Left hindlimb (tissue), 1 donor: ENCODE measurements around the gene PRKG1.
A peak's percentile ranks its signal among the peaks of the same experiment; 100 is the strongest.

Experiments
- DNase-seq: peaks from one replicate; pipeline ENCODE4 v3.0.0-alpha.2; 2018

The PRKG1 gene

GRCh38 chr10:52106011-52106410 is 1031.7 kb downstream of the PRKG1 start:
- no peak for DNase-seq

GRCh38 chr10:52106899-52107298 is 1032.6 kb downstream of the PRKG1 start:
- DNase-seq = no peak

- no peak for DNase-seq
Observed at GRCh38 chr10:52108236-52108635, 1033.9 kb downstream of the PRKG1 start.

GRCh38 chr10:52110576-52110975 is 1036.3 kb downstream of the PRKG1 start:
- DNase-seq = no peak

GRCh38 chr10:52111101-52111891 is 1037.0 kb downstream of the PRKG1 start:
- no peak for DNase-seq

- DNase-seq = no peak
Observed at GRCh38 chr10:52115823-52116222, 1041.5 kb downstream of the PRKG1 start.

GRCh38 chr10:52119507-52119906 is 1045.2 kb downstream of the PRKG1 start:
- no peak for DNase-seq

- no peak for DNase-seq
Observed at GRCh38 chr10:52121688-52122087, 1047.4 kb downstream of the PRKG1 start.

- DNase-seq = no peak
Observed at GRCh38 chr10:52128056-52128683, 1053.9 kb downstream of the PRKG1 start.

GRCh38 chr10:52129410-52130178 is 1055.3 kb downstream of the PRKG1 start:
- no peak for DNase-seq

GRCh38 chr10:52135101-52135500 is 1060.8 kb downstream of the PRKG1 start:
- no peak for DNase-seq

GRCh38 chr10:52136921-52137320 is 1062.6 kb downstream of the PRKG1 start:
- DNase-seq = no peak

- DNase-seq = peak; percentile 16
Observed at GRCh38 chr10:52143338-52143737, 1069.1 kb downstream of the PRKG1 start.

- no peak for DNase-seq
Observed at GRCh38 chr10:52145636-52146035, 1071.3 kb downstream of the PRKG1 start.

GRCh38 chr10:52146766-52147165 is 1072.5 kb downstream of the PRKG1 start:
- peak; percentile 20 for DNase-seq

GRCh38 chr10:52170776-52171175 is 1096.5 kb downstream of the PRKG1 start:
- no peak for DNase-seq

GRCh38 chr10:52172581-52172980 is 1098.3 kb downstream of the PRKG1 start:
- no peak for DNase-seq

GRCh38 chr10:52185256-52185655 is 1111.0 kb downstream of the PRKG1 start:
- DNase-seq = no peak

GRCh38 chr10:52187521-52188258 is 1113.4 kb downstream of the PRKG1 start:
- no peak for DNase-seq

- DNase-seq = no peak
Observed at GRCh38 chr10:52191049-52191448, 1116.8 kb downstream of the PRKG1 start.

- DNase-seq = no peak
Observed at GRCh38 chr10:52194191-52194590, 1119.9 kb downstream of the PRKG1 start.

- no peak for DNase-seq
Observed at GRCh38 chr10:52194716-52195115, 1120.4 kb downstream of the PRKG1 start.

- no peak for DNase-seq
Observed at GRCh38 chr10:52197098-52197497, 1122.8 kb downstream of the PRKG1 start.
